GM19351 (cell line): ENCODE results near the gene ALDH3A2.

Experiments
- ATAC-seq: cut with Tn5 transposase; IDR thresholded peaks from one replicate; pipeline ENCODE4 v1.9.1; 2021; ENCODE audit warnings: mild to moderate bottlenecking, moderate library complexity; ENCODE audit not compliant: unreplicated experiment

ALDH3A2 gene

DNA sequence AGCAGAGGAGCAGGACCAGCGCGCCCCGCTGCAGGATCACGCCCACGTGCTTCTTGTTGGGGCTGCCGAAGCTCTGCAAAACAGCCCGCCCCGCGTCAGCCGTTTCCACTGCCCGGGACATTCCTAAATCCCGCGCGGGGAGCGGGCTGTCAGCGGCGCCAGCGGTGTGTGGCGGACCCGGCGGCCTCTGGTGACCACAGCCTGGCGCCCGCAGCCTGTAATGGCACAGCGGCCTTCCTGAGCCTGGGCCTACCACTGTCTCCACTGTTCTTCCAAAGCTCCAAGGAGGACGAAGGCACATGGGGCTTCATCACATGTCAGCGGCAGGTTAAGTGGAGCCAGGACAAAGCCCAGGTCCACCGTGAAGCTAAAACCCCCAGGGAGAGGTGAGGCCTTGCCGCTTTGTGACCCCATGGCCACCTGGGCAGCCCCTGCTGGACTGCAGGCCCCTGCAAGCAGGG is 65.4 kb downstream of the ALDH3A2 start:
- no peak for ATAC-seq

DNA sequence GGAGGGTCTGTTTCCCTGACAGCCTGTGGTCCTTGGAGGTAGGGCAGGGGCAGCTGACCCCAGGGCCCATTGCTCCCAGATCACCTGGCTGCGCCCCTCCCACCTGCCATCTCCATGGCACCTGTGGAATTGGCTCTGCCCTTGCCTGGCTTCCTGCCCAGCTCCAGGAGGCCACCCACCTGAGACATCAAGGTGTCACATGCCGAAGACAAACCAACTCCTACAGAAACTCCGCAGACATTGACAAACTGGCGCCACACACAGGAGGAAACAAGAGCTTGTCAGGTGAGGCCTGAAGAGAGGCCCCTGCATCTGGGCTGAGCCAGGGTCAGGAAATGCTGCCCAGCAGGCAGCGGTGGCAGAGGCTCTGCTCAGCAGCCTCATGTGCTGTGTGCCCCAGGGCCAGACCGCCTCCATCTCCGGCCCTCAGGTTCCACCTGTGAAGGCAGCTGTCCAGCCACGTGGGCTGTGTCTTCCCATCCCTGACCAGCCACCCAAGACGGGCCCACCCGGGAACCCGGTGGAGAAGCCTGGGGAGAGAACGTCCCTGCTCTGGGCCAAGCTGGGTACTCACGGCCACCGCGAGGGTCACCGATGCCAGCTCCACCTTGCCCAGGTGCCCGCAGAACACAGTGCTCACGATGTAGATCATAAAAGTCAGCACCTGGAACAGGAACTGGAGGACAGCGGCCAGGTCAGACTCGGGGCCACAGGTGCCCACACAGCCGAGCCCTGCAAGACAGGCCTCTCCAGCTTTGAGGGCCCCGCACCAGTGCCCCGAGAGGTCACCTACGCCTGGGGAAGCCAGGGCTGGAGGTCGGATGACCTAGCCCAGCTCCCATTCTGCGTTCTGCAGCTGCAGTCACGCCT is 66.2 kb downstream of the ALDH3A2 start:
- no peak for ATAC-seq

DNA sequence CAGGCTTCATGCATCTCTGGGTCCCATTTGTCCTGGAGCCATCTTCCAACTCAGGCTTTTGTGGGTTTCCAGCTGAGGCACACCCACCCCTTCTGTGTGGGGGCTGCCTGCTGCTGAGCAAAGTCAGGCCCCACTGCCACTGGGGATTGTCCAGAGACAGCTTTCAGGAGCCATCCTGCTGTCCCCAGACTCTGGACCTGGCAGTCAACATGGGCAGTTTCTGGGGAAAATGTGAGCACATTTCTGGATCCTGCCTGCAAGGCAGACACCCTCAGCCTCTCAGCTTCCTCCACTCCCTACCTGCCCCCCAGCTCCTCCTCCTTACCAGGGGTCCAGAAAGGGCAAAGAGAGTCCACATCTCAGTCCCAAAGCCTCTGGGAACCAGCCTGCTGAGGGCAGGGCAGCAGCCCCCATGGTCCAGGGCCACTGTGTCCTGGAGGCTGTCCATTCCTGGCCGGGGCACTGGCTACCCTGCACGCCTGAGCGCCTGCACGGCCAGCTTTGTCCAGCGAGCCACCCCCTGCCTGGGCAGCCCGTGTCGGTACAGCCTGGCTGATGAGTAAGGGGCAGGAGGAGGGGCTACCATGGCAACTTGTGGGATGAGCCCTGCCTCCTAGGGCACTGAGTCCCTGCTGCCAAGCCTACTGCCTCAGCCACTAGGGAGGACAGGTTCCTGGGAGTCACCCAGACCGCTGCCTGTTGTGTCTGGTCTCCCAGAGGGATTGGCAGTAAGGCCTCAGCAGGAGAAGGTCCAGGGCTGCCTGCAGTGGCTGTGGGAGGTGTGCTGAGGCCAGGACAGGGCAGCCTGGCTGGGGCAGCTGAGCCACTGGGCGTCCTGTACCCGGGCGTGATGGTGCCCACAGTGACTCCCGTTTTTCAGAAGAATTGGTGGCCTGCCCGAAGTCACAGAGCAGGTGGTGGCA is 67.8 kb downstream of the ALDH3A2 start, which contains the start of gene SLC47A2:
TSS of gene SLC47A2 (minus strand) at position 477 of the 923 bp plus-strand sequence. CDS start at position 448, 29 bp downstream.
- ATAC-seq: no peak

DNA sequence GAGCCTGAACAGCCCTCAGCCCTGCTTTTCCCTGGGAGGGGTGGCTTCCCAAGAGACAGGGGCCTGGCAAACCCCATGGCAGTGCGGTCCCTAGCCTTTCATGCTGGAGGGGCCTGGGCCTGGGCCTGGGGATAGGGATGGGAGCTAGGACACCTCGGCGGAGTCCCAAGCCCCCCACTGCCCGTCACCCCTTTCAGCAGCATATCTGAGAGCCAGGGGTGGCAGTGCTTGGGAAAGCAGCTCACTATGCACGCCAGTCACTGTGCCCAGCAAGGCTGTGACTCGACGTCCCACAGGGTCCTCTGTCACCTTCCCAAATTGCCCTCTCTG is 68.4 kb downstream of the ALDH3A2 start:
- no peak for ATAC-seq

DNA sequence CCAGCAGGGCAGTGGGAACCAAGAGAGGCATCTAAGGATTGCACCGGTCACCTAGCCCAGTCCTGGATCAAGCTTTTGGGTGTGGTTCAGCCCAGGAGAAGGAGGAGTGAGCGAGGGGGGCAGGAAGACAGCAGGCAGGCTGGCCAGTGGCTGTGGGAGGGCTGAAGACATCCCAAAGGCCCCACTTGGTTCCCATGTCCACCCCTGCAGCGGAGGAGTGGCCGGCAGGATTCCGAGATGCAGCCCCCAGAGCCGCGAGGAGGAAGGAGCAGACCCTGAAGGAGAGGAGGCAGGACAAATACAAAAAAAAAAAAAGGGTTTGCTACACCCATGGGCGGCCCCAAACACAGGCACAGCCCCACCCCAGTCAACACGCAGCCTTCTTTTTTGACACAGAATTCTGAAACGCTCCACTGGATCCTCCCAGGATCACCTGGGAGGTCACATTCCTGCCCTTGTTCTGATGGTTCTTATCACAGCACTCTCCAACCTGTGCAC is 68.9 kb downstream of the ALDH3A2 start:
- ATAC-seq: no peak

DNA sequence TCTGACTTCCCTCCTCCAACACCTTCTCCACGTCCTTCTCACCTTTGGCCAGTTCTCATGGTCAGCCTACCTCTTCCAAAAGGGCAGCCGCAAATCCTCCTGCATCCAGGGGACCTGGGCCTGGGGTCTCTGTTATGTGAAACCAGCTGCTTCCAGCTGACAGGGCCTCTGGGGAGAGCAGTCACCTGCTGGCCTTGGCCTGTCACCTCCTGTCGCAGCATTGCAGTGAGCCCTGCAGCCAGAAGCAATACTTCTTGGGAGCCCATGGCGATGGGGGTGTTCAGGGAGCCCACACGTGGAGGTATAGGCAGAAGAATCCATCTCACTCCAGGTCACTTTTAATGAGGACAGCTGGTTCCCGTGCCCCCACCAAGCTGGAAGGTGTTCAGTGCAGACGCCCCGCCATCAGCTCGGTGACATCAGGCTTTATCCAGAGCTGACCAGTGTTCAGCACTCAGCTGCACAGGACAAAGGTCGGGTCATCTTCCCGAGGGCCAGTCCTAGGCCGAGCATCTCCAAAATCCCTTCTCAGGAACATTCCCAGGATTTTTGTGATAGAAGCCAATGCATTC is 69.6 kb downstream of the ALDH3A2 start:
- no peak for ATAC-seq

DNA sequence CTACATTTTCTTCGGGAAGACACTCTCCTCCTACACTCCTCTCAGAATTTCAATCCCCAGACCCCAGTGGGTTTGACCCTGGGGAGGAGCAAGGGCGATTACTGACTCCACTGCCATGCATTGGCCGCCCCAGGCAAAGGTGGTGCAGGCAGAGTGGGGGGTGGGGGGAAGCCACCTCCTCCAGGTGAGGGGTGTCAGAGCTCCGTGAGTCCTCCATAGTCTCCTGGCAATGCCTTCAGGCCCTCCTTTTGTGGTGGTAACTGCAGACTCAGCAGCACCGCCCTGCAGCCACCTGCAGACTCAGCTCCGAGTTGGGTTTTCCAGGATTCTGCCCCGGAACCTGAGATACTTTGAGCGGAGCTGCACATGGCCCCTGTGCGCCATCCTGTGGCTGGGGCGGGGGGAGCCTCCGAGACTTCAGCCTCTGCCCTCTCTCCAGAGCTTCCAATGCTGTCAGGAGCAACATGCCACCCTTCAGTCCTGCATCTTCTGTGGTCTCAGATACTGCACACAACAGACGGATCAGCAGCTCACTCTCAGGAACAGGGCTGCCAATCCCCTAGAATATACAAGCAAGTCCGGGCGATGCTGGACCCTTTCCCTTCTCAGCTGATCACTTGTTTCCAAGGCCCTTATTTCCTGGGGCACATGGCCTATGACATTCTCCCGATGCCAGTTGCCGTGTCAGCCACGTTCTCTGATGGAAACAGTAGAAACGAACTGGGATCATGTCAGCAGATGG is 70.2 kb downstream of the ALDH3A2 start:
- no peak for ATAC-seq

DNA sequence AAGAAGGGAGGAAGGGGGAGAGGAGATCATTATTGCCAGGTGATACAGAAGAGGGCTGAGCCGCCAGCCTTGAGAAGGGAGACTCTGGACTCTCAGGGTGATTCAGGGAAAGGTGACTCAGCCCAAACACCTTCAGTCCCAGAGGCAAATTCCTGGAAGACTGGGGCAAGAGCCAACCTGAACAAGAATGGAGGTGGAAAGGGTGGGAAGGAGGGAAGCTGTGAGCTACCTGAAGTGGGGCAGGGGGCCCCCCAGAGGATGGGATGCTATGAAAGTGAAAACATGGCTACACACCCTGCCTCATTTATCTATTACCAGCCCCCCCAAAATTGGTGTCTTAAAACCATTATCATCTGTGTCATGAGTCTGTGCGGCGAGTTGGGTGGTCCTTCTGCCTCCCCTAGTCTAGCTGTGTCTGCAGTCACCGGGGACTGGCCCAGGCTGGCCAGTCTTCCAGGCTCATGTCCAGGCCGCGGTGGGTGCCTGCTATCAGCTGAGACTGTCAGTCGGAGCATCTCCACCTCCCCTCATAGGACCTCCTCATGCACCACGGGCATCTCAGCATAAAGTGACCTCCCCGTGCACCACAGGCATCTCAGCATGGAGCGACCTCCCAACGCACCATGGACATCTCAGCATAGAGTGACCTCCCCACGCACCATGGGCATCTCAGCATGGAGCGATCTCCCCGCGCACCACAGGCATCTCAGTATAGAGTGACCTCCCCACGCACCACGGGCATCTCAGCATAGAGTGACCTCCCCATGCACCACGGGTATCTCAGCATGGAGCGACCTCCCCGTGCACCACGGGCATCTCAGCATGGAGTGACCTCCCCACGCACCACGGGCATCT is 71.0 kb downstream of the ALDH3A2 start:
- ATAC-seq: no peak

DNA sequence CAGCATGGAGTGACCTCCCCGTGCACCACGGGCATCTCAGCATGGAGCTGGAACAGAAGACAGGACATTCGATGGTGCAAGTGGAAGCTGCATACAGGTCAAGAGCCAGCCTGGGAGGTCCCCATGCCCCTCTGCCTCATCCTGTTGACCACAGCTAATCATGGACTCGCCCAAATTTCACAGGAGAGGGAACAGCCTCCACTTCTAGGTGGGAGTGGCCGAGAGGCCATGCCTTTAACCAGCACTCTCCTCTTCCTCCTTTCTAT is 71.6 kb downstream of the ALDH3A2 start:
- no peak for ATAC-seq

DNA sequence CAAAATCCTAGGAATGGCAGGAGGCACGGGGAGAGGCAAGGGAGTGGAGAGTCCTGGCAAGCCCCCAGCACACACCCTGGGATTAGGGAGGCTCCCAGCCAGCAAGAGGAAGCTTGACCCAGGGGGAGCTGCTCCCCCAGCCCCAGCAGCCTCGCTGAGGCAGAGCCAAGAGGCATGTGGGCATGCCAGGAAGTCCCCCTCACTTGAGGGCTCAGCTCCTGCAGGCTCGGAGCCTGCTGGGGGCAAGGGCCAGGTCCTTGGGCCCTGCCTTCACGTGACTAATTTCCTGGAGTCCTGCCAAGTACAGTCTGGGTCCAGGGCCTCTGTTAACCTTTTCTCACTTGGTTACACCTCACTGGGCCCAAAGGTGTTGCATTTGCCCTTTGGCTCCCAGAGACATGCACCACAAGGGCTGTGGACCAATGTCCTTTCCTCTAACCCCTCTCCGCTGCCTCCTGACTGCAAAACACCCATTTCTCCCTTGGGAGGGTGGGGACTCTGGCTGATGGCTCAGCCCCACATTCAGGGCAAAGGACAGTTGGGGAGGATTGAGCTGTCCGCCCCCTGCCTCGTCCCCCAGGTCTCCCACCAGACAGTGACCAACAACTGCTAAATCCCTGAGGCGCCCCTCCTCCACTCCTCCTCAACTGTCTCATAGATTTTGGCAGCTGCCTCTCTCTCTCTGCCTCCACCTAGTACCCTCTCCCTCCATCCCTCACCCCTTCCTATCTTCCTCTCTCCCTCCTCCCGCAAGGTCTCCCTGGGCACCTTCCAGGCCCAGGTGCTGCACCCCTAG is 72.3 kb downstream of the ALDH3A2 start:
- ATAC-seq: no peak

DNA sequence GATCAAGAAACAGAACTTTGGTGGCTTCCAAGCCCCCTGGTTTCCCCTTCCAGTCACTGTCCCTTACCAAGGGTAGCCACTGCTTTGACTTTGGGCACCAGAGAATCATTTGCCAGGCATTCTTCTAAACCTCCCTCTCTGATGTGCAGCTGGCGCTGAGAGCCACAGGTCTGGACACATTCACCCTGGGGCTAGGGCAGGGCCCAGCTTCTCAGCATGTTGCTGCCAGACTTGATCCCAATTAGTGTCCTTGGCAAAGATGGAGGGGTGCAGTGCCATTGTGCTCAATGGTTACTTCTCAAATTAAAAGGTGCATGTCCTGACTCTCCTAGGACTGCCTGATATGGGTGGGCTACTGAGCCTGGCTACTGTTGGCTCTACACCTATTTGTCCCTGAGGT is 75.4 kb downstream of the ALDH3A2 start:
- ATAC-seq: no peak

DNA sequence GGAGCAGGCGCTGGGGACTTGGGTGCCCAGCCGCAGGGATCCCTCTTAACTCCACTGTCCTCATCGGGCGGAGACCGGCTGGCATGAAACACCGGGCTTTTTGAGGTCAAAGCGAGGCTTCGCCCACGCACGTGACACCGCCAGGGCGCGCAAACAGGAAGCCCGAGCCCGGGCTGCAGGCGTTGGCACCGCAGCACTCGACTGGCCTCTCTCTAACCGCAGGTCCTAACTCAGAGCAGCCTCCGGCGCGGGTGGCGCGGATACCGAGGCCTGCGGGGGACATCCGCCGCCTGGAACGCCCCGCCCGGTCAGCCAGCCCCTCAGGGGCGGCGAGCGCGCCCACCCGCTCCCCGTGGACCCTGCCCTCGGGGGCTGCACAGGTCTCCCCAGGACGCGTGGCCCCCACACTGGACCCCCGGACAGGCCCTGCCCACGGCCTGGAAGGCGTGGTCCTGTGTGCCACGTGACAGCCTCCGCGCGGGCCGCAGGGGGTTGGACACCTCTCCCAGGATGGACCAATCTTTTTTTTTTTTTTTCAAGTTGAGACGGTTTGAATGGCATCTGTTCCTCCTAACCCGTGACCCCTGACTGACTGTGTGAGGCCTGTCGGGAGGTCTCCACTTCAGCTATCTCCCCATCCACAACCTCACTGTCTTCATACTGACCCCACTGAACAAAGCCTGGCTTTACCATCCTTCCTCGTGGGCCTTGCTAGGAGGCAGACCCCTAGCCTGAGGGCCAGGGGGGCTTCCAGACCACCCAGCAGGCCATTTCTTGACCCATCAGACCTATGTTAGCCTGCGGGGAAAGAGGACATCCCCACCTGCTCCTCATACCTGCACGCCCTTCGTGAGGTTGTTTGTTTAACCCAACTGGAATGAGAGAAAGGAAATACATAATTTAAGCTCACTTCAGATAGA is 76.2 kb downstream of the ALDH3A2 start:
- no peak for ATAC-seq

DNA sequence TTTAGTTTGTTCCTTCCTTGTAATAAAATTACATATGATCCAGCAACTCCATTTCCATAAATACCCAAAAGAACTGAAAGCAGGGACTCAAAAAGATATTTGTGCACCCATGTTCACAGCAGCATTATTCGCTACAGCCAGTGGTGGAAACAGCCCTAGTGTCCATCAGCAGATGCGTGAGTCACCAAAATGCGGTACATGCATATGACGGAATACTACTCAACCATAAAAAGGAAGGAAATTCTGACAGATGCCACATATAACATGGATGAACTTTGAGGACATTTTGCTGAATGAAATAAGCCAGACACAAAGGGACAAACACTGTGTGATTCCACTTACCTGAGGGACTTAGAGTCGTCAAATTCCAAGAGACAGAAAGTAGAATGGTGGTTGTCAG is 76.9 kb downstream of the ALDH3A2 start:
- ATAC-seq: no peak

DNA sequence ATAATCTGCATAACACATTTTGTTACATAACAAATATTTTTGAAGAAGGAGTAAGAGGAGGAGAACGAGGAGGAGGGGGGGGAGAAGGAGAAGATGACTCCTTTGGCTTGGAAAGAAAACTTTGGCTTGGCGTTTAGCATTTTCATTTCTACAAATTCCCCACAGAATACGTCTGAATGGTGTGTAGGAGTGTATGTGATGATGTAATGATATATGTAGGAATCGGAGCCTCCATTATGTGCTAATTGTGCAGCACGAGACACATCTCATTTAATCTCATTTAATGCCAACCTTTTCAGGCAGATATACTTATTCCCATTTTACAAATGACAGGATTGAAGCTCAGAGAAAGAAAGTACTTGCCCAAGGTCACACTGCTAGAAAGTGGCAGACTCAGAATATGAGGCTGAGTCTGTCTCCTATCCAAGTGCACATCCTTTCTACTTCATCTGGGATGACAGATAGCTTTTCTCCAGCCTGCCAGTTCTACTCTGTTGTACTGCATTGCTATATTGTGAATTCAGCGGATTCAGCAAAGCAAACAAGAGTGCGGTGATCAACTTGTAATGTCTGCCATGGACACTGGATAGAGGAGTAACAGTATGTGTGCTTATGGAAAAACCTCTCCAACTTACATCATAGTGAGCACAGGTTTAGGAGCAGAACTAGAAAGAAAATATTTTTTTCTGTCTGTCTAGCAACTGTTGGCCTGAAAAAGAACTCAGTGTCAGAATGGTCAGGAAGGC is 78.3 kb downstream of the ALDH3A2 start:
- ATAC-seq: no peak
